ENCODE measurements around the gene BDKRB2.

The BDKRB2 gene

GRCh38 chr14:96194262-96194656 is 10.4 kb upstream of the BDKRB2 start:
- TF ChIP-seq ESRRG (CRISPR knock-in tag; IDR thresholded peaks at IDR 0.05), result no peak
- no peak for TF ChIP-seq ZC3H10 (CRISPR knock-in tag; IDR thresholded peaks at IDR 0.05)
- TF ChIP-seq ZNF565 (CRISPR knock-in tag; conservative IDR thresholded peaks at IDR 0.05; ENCODE audit: low read depth), result no peak
- TF ChIP-seq POU6F1 (CRISPR knock-in tag; IDR thresholded peaks at IDR 0.05; ENCODE audit: borderline replicate concordance, low read depth), result no peak
- TF ChIP-seq GLIS3 (CRISPR knock-in tag; IDR thresholded peaks at IDR 0.05), result no peak
- no peak for TF ChIP-seq PATZ1 (CRISPR knock-in tag; IDR thresholded peaks at IDR 0.05; ENCODE audit: borderline replicate concordance)
- ATAC-seq, result no peak

GRCh38 chr14:96194657-96195431 is 9.8 kb upstream of the BDKRB2 start:
- no peak for TF ChIP-seq SNAI2 (CRISPR knock-in tag; IDR thresholded peaks at IDR 0.05)
- no peak for TF ChIP-seq ISL1 (CRISPR knock-in tag; IDR thresholded peaks at IDR 0.05)
- no peak for TF ChIP-seq CSRNP3 (CRISPR knock-in tag; IDR thresholded peaks at IDR 0.05)
- no peak for TF ChIP-seq ESRRG (CRISPR knock-in tag; IDR thresholded peaks at IDR 0.05)
- TF ChIP-seq PPARA (CRISPR knock-in tag; IDR thresholded peaks at IDR 0.05; ENCODE audit: borderline replicate concordance), result no peak
- no peak for TF ChIP-seq ZFP3 (CRISPR knock-in tag; IDR thresholded peaks at IDR 0.05)
- no peak for TF ChIP-seq RARB (CRISPR knock-in tag; IDR thresholded peaks at IDR 0.05)
- no peak for TF ChIP-seq TSHZ2 (CRISPR knock-in tag; IDR thresholded peaks at IDR 0.05)
- no peak for TF ChIP-seq CSDC2 (CRISPR knock-in tag; IDR thresholded peaks at IDR 0.05)
- TF ChIP-seq TCF4 (CRISPR knock-in tag; IDR thresholded peaks at IDR 0.05; ENCODE audit: borderline replicate concordance), result no peak
- TF ChIP-seq GLIS3 (CRISPR knock-in tag; IDR thresholded peaks at IDR 0.05), result no peak
- no peak for TF ChIP-seq TOX (CRISPR knock-in tag; IDR thresholded peaks at IDR 0.05; ENCODE audit: borderline replicate concordance)
- no peak for TF ChIP-seq OSR1 (CRISPR knock-in tag; IDR thresholded peaks at IDR 0.05)
- TF ChIP-seq ZNF70 (CRISPR knock-in tag; IDR thresholded peaks at IDR 0.05), result no peak
- no peak for TF ChIP-seq BACH2 (CRISPR knock-in tag; IDR thresholded peaks at IDR 0.05; ENCODE audit: borderline replicate concordance)
- no peak for TF ChIP-seq PATZ1 (CRISPR knock-in tag; IDR thresholded peaks at IDR 0.05; ENCODE audit: borderline replicate concordance)
- no peak for TF ChIP-seq ZNF8 (CRISPR knock-in tag; IDR thresholded peaks at IDR 0.05)
- TF ChIP-seq ARNTL (CRISPR knock-in tag; IDR thresholded peaks at IDR 0.05; ENCODE audit: borderline replicate concordance, low read depth), result no peak
- TF ChIP-seq ZC3H10 (CRISPR knock-in tag; IDR thresholded peaks at IDR 0.05), result no peak
- TF ChIP-seq ZFP30 (CRISPR knock-in tag; IDR thresholded peaks at IDR 0.05), result no peak
- no peak for ATAC-seq

All from SK-N-SH treated with all-trans-retinoic acid at 6 μM for 48 hours (cell line).